Stimulated activated memory B cell treated with anti-CD40 and anti-IgM and Interleukin-4, amounts not matched to agents 10 μg/mL and 1 μg/mL and 100 μg/mL, for 72 hours (primary cell): ENCODE data around the gene SENP1.

ENCODE experiments used
- ATAC-seq: fragments of 150-1000 bp; cut with Tn5 transposase; 2 replicates; pipeline ENCODE4 v1.10.0; 2021
- H3K27ac Mint-ChIP-seq: one replicate; pipeline ENCODE4 v1.8.0; 2022; ENCODE audit warnings: mild to moderate bottlenecking, mixed read lengths
- H3K27me3 Mint-ChIP-seq: one replicate; pipeline ENCODE4 v1.8.0; 2022; ENCODE audit warnings: mixed read lengths
- H3K36me3 Mint-ChIP-seq: one replicate; pipeline ENCODE4 v1.8.0; 2022; ENCODE audit warnings: mixed read lengths
- H3K4me1 Mint-ChIP-seq: one replicate; pipeline ENCODE4 v1.8.0; 2022; ENCODE audit warnings: mixed read lengths
- H3K4me3 Mint-ChIP-seq: one replicate; pipeline ENCODE4 v1.8.0; 2022; ENCODE audit warnings: mild to moderate bottlenecking, moderate library complexity, mixed read lengths
- H3K9me3 Mint-ChIP-seq: one replicate; pipeline ENCODE4 v1.8.0; 2022; ENCODE audit warnings: mixed read lengths

The SENP1 gene

GRCh38 chr12:48040354-48040753, 65.5 kb downstream of the SENP1 start:
- Mint-ChIP-seq H3K27me3 (no peaks in the 10 kb centered on the region), H3K27ac (no peak overlapping the region), H3K4me3 (no peak overlapping the region), H3K4me1 (peaks cover 21% of the 10 kb centered on the region), H3K9me3 (no peaks in the 10 kb centered on the region), H3K36me3 (peaks cover 15% of the 10 kb centered on the region)
- ATAC-seq: no peak

- no peak for ATAC-seq
- Mint-ChIP-seq H3K9me3 (no peaks in the 10 kb centered on the region), H3K4me3 (no peak overlapping the region), H3K27ac (no peak overlapping the region), H3K27me3 (no peaks in the 10 kb centered on the region), H3K4me1 (peaks cover 21% of the 10 kb centered on the region), H3K36me3 (peaks cover 11% of the 10 kb centered on the region)
Measured at GRCh38 chr12:48039151-48039550, 66.7 kb downstream of the SENP1 start.

GRCh38 chr12:48038085-48038484, 67.8 kb downstream of the SENP1 start:
- no peak for ATAC-seq
- no peaks in the 10 kb centered on the region for H3K27me3 Mint-ChIP-seq
- H3K9me3 Mint-ChIP-seq: no peaks in the 10 kb centered on the region
- H3K4me1 Mint-ChIP-seq: peaks cover 21% of the 10 kb centered on the region
- no peaks in the 10 kb centered on the region for H3K36me3 Mint-ChIP-seq
- no peak overlapping the region for H3K27ac Mint-ChIP-seq
- no peak overlapping the region for H3K4me3 Mint-ChIP-seq

GRCh38 chr12:48037267-48037915, 68.5 kb downstream of the SENP1 start:
- no peaks in the 10 kb centered on the region for H3K9me3 Mint-ChIP-seq
- no peaks in the 10 kb centered on the region for H3K27me3 Mint-ChIP-seq
- H3K4me1 Mint-ChIP-seq: peaks cover 21% of the 10 kb centered on the region
- no peak overlapping the region for H3K4me3 Mint-ChIP-seq
- no peak overlapping the region for H3K27ac Mint-ChIP-seq
- ATAC-seq: no peak
- H3K36me3 Mint-ChIP-seq: no peaks in the 10 kb centered on the region

- H3K9me3 Mint-ChIP-seq: no peaks in the 10 kb centered on the region
- no peaks in the 10 kb centered on the region for H3K36me3 Mint-ChIP-seq
- peaks cover 21% of the 10 kb centered on the region for H3K4me1 Mint-ChIP-seq
- no peaks in the 10 kb centered on the region for H3K27me3 Mint-ChIP-seq
- no peak overlapping the region for H3K4me3 Mint-ChIP-seq
- no peak overlapping the region for H3K27ac Mint-ChIP-seq
- no peak for ATAC-seq
Measured at GRCh38 chr12:48036818-48037217, 69.1 kb downstream of the SENP1 start.

- H3K9me3 Mint-ChIP-seq: no peaks in the 10 kb centered on the region
- H3K27me3 Mint-ChIP-seq: peaks cover under 1% of the 10 kb centered on the region
- H3K27ac Mint-ChIP-seq: no peak overlapping the region
- no peaks in the 10 kb centered on the region for H3K36me3 Mint-ChIP-seq
- H3K4me3 Mint-ChIP-seq: no peak overlapping the region
- no peak for ATAC-seq
- peaks cover 20% of the 10 kb centered on the region for H3K4me1 Mint-ChIP-seq
Measured at GRCh38 chr12:48034835-48035805, 70.8 kb downstream of the SENP1 start.

GRCh38 chr12:48033451-48033850, 72.4 kb downstream of the SENP1 start:
- H3K36me3 Mint-ChIP-seq: no peaks in the 10 kb centered on the region
- H3K9me3 Mint-ChIP-seq: no peaks in the 10 kb centered on the region
- H3K4me1 Mint-ChIP-seq: peaks cover 14% of the 10 kb centered on the region
- H3K27ac Mint-ChIP-seq: no peak overlapping the region
- ATAC-seq: no peak
- no peak overlapping the region for H3K4me3 Mint-ChIP-seq
- H3K27me3 Mint-ChIP-seq: peaks cover 11% of the 10 kb centered on the region

GRCh38 chr12:48032597-48032996, 73.3 kb downstream of the SENP1 start:
- Mint-ChIP-seq H3K9me3 (no peaks in the 10 kb centered on the region), H3K4me1 (peaks cover 7% of the 10 kb centered on the region), H3K27me3 (peaks cover 11% of the 10 kb centered on the region), H3K4me3 (no peak overlapping the region), H3K36me3 (no peaks in the 10 kb centered on the region), H3K27ac (no peak overlapping the region)
- ATAC-seq: no peak

GRCh38 chr12:48031135-48031960, 74.5 kb downstream of the SENP1 start:
- ATAC-seq: no peak
- Mint-ChIP-seq H3K27ac (no peak overlapping the region), H3K4me1 (no peaks in the 10 kb centered on the region), H3K4me3 (no peak overlapping the region), H3K36me3 (no peaks in the 10 kb centered on the region), H3K27me3 (peaks cover 11% of the 10 kb centered on the region), H3K9me3 (no peaks in the 10 kb centered on the region)

GRCh38 chr12:48030173-48030650, 75.7 kb downstream of the SENP1 start:
- Mint-ChIP-seq H3K4me3 (no peak overlapping the region), H3K9me3 (no peaks in the 10 kb centered on the region), H3K27ac (no peak overlapping the region), H3K36me3 (no peaks in the 10 kb centered on the region), H3K4me1 (no peaks in the 10 kb centered on the region), H3K27me3 (peaks cover 11% of the 10 kb centered on the region)
- no peak for ATAC-seq

- no peaks in the 10 kb centered on the region for H3K9me3 Mint-ChIP-seq
Measured at GRCh38 chr12:48029491-48030172, 76.2 kb downstream of the SENP1 start.

GRCh38 chr12:48028541-48029431, 77.1 kb downstream of the SENP1 start:
- no peaks in the 10 kb centered on the region for H3K36me3 Mint-ChIP-seq
- no peak overlapping the region for H3K27ac Mint-ChIP-seq
- no peak overlapping the region for H3K4me3 Mint-ChIP-seq
- H3K27me3 Mint-ChIP-seq: peaks cover 17% of the 10 kb centered on the region
- no peak for ATAC-seq
- no peaks in the 10 kb centered on the region for H3K9me3 Mint-ChIP-seq
- no peaks in the 10 kb centered on the region for H3K4me1 Mint-ChIP-seq

More at GRCh38 chr12:48029491-48030172, 76.2 kb downstream of the SENP1 start:
- H3K36me3 Mint-ChIP-seq: no peaks in the 10 kb centered on the region
- H3K4me3 Mint-ChIP-seq: no peak overlapping the region
- no peak for ATAC-seq
- H3K4me1 Mint-ChIP-seq: no peaks in the 10 kb centered on the region
- peaks cover 12% of the 10 kb centered on the region for H3K27me3 Mint-ChIP-seq
- no peak overlapping the region for H3K27ac Mint-ChIP-seq

- no peak for ATAC-seq
- Mint-ChIP-seq H3K27ac (no peak overlapping the region), H3K4me1 (no peaks in the 10 kb centered on the region), H3K36me3 (no peaks in the 10 kb centered on the region), H3K27me3 (peaks cover 27% of the 10 kb centered on the region), H3K4me3 (no peak overlapping the region), H3K9me3 (no peaks in the 10 kb centered on the region)
Measured at GRCh38 chr12:48027183-48028002, 78.5 kb downstream of the SENP1 start.
